HG02852 (cell line): ENCODE results near the gene PGP.

ENCODE experiments used
- ATAC-seq: cut with Tn5 transposase; IDR thresholded peaks from one replicate; pipeline ENCODE4 v1.9.1; 2021; ENCODE audit warnings: mild to moderate bottlenecking, moderate library complexity; ENCODE audit not compliant: unreplicated experiment

Gene PGP

DNA sequence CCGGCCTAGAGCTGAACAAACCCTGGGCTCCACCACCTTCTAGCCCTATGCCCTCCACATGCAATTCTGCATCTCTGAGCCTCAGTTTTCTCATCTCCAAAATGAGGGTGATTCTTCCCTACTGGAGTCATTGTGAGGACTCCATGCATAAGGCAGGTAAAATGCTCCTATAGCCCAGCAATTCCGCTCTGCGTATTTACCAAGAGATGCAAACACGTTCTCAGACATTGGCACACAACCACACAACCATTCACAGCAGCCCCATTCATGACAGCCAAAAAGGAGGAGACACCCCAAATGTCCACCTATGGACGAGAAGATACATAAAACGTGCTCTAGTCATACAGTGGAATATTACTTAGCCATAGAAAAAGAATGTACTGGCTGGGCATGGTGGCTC is 14.3 kb downstream of the PGP start:
- ATAC-seq = no peak

DNA sequence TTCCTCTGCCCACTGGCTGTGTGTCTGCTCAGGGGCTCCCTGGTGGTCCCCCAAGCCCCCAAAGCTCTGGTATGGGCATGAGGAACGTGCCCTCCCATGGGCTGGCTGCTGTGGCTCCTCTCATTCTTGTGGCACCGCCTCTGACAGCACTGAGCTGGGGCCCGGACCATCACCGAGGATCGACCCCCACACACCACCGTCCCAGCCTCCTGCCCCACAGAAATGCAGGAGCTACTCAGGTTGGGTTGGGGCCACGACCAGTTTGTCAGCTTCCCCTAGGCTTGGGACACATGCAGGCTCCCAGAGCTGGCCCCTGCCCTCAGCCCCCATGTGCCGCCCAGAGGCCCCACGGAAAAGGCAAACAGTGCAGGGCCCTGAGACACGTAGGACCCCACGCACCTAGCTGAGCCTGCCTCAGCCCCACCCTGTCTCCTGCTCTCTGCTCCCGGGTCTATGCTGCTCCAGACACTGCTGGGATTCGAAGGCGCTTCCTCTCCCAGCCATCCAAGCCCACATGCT is 15.0 kb downstream of the PGP start:
- ATAC-seq = no peak

- no peak for ATAC-seq
Measured at GRCh38 chr16:2199095-2199494, 15.5 kb downstream of the PGP start.

DNA sequence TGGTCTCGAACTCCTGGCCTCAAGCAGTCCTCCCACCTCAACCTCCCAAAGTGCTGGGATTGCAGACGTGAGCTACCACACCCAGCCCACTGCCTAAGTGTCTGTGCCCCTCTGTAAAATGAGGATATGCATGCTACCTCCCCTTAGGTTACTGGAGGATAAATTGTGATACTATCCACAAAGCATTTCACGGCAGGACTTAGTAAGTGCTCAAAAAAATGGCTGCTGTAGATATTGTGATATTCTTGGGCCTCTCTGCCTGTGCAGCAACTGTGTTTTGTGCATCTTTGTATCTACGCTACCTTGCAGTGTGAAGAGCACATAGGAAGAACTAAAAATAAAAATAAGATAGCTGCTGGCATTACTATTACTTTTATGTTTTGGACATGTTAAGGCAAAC is 16.4 kb downstream of the PGP start:
- no peak for ATAC-seq

- ATAC-seq = no peak
Measured at GRCh38 chr16:2197765-2198164, 16.9 kb downstream of the PGP start.

- ATAC-seq = no peak
Measured at GRCh38 chr16:2196981-2197511, 17.6 kb downstream of the PGP start.

DNA sequence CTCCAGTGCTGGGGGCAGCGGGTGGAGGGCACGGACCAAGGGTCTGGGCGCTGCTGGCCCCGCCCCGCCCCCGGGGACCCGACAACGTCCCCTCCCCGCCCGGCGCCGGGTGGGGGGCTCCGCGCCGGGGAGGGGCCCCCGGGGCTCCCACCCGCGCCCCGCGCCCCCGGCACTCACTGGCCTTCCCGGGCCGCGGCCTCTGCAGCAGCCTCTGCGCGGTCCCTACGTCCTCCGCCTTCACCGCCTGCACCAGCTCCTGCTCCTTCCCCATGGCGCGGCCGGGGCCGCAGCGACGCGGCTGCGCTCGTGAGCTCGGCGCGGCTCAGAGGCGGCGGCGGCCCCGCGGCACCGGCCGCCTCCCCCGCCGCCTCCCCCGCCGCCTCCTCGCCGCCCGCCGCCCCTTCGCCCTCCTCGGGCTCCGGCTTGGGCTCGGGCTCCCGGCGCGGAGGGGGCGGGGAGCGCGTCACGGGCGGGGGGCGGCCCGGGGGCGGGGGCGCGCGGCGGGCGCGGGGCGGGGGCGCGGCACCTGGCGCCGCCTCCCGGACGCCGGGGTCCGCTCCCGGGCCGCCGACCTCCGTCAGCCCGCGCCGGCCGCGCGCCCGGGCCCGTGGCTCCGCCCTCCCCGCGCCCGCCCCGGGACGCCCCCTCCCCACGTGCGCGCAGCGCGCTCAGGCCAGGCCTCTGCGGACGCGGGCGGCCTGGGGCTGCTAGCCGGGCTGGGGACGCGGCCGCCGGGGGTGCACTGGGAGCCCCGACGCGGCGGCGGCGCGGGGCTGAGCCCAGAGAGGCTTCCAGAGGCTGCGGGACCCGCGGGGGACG is 18.3 kb downstream of the PGP start, which contains the start of gene CASKIN1:
Gene CASKIN1 (minus strand): TSS at position 444 of the 819 bp plus-strand sequence. CDS start 173 bp downstream, at position 271.
- no peak for ATAC-seq

- no peak for ATAC-seq
Measured at GRCh38 chr16:2195322-2196161, 19.1 kb downstream of the PGP start.

DNA sequence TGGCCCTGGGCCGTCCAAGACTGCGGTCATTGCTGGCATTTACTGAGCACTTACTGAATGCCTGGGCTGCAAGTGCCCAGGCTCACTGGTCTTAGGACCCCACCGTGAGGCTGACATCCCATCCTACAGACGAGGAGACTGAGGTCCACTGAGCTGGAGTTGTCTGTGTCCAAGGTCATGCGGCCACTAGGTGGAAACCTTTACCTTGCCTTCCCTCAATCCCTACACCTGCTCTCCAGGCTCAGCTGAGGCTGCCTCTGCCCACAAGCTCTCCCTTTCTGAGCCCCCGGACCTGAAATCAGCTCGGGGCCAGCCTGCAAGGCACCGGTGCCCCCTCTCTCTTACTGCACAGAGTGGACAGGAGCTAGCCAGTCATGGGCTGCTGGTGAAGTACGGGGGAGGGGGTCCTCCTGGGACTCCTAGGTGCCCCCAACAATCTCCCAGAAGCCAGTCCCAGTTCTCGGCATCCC is 19.8 kb downstream of the PGP start:
- no peak for ATAC-seq

DNA sequence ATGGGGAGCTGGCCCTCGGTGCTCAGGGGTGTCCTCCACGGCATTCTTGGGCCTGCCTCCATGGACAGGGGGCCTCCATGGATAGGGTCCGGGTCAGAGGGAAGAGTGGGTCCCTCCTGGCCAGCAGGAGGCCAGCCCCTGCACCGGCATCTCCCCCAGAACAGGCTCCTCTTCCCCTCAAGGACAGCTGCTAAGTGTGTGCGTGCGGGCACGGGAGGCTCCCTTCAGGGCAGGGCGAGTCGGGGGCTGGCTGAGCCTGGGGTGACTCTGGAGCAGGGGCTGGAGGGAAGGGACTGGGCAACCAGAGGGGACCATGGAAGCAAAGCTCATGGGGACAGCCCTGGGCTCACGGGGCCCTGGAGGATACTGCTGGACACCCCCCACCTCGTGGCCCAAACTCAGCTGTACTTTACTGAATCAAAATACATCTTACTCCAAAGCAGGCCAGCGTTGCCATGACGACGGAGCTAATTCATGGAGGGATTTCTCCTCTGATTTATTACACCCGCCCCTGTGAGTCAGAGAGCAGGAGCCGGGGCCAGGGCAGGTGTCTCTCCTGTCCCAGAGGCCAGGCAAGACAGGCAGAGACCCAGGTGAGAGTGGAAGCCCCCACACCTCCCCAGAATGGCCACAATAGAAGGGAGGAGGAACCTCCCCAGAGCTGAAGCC is 20.3 kb downstream of the PGP start:
- ATAC-seq = no peak

GRCh38 chr16:2191446-2191706 is 23.3 kb downstream of the PGP start:
- ATAC-seq = no peak

GRCh38 chr16:2190659-2191445 is 23.8 kb downstream of the PGP start:
- no peak for ATAC-seq

DNA sequence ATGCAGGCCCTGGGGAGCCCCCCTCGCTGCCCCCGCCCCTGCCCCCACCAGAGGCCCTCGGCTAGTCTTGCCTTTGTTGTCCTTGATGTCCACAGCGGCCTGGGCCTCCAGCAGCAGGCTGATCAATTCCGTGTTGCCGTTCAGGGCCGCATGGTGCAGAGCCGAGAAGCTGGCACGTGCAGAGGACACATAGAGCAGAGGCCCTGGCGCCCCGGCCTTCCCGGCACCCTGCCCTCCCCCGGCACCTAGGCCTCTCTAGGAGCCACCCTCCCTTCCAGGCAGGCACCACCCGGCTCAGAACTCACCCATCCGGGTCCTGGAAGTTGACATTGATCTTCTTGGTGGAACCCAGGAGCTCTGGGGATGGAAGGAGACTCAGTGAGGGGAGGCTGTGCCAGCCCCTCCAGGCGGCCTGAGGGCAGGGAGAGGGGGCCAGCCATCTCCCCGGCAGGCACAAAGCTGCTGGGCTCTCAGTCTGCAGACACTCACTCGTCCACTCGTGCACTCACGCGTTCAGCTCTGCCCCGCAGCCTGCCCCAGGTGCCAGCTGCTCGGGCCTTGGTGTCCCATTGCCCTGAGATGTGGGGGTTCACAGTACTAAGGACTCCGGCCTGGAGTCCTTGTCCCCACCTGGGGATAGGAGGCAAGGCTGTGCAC is 24.5 kb downstream of the PGP start:
- ATAC-seq = no peak

GRCh38 chr16:2189252-2189893 is 25.3 kb downstream of the PGP start:
- no peak for ATAC-seq

- no peak for ATAC-seq
Measured at GRCh38 chr16:2188395-2188794, 26.2 kb downstream of the PGP start.

GRCh38 chr16:2187212-2187611 is 27.4 kb downstream of the PGP start:
- no peak for ATAC-seq

GRCh38 chr16:2186505-2186904 is 28.1 kb downstream of the PGP start:
- no peak for ATAC-seq

DNA sequence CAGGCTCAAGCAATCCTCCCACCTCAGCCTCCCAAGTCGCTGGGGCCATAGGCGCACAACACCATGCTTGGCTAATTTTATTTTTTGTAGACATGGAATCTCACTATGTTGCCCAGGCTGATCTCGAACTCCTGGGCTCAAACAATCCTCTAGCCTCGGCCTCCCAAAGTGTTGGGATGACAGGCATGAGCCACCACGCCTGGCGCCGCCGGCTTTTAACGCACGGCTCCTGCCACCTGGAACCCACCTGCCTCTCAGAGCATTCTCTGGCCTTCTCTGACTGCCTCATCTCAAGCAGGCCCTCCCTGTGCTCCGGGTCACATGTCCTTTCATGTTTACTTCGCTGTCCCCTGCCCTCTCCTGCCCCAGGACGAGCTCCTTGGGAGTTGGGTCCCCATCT is 28.6 kb downstream of the PGP start:
- ATAC-seq = no peak

GRCh38 chr16:2184962-2185361 is 29.7 kb downstream of the PGP start:
- no peak for ATAC-seq
